Neural progenitor cell (in vitro differentiated cells): ENCODE results near the gene TNIP1. TPM values are rescaled to one million over a fixed set of nuclear protein-coding genes. Genes with fewer than 3 reads are reported as not detected.

Experiments used
- DNase-seq: peaks from one replicate; pipeline ENCODE4 v3.0.0-alpha.2; 2016; ENCODE audit warnings: low spot score
- H2AFZ ChIP-seq: fragments of 200-600 bp; sonication (generic); replicated peaks from 2 replicates; pipeline ENCODE4 v1.6.1; 2016; ENCODE audit warnings: antibody characterized with exemption
- H3F3A ChIP-seq: fragments of 200-600 bp; sonication (generic); 2 replicates; pipeline ENCODE4 v1.6.1; 2016; ENCODE audit warnings: antibody characterized with exemption, low read depth
- H3K27ac ChIP-seq: fragments of 200-600 bp; sonication (generic); 2 replicates; pipeline ENCODE4 v1.5.1; 2016; ENCODE audit warnings: mild to moderate bottlenecking
- H3K27me3 ChIP-seq: fragments of 200-600 bp; sonication (generic); 2 replicates; pipeline ENCODE4 v1.6.1; 2016; ENCODE audit warnings: mild to moderate bottlenecking, moderate library complexity
- H3K36me3 ChIP-seq: fragments of 200-600 bp; sonication (generic); 2 replicates; pipeline ENCODE4 v1.5.1; 2016
- H3K4me1 ChIP-seq: fragments of 200-600 bp; sonication (generic); 2 replicates; pipeline ENCODE4 v1.6.1; 2016; ENCODE audit warnings: mixed run types
- H3K4me2 ChIP-seq: fragments of 200-600 bp; sonication (generic); 2 replicates; pipeline ENCODE4 v1.6.1; 2016
- H3K4me3 ChIP-seq: fragments of 200-600 bp; sonication (generic); 2 replicates; pipeline ENCODE4 v1.5.1; 2016
- H3K79me2 ChIP-seq: fragments of 200-600 bp; sonication (generic); 2 replicates; pipeline ENCODE4 v1.6.1; 2016; ENCODE audit warnings: low read depth
- H3K9ac ChIP-seq: fragments of 200-600 bp; sonication (generic); 2 replicates; pipeline ENCODE4 v1.6.1; 2016
- H3K9me3 ChIP-seq: fragments of 200-600 bp; sonication (generic); 2 replicates; pipeline ENCODE4 v1.5.1; 2016; ENCODE audit warnings: low read depth
- H4K20me1 ChIP-seq: fragments of 200-600 bp; sonication (generic); 2 replicates; pipeline ENCODE4 v1.6.1; 2016; ENCODE audit warnings: low read depth
- H3K27ac Mint-ChIP-seq: 3 replicates; pipeline ENCODE4 v1.8.0; 2021; ENCODE audit warnings: mixed read lengths
- H3K27me3 Mint-ChIP-seq: 2 replicates; pipeline ENCODE4 v1.8.0; 2022; ENCODE audit warnings: low read depth, mild to moderate bottlenecking, inconsistent platforms, moderate library complexity, mixed read lengths; ENCODE audit not compliant: insufficient read depth
- H3K36me3 Mint-ChIP-seq: 3 replicates; pipeline ENCODE4 v1.8.0; 2021; ENCODE audit warnings: mixed read lengths
- H3K4me1 Mint-ChIP-seq: 3 replicates; pipeline ENCODE4 v1.8.0; 2021; ENCODE audit warnings: mixed read lengths
- H3K4me3 Mint-ChIP-seq: 3 replicates; pipeline ENCODE4 v1.8.0; 2021; ENCODE audit warnings: mild to moderate bottlenecking, moderate library complexity, mixed read lengths
- H3K9me3 Mint-ChIP-seq: 3 replicates; pipeline ENCODE4 v1.8.0; 2020; ENCODE audit warnings: mixed read lengths
- CTCF ChIP-seq: fragments of 200-600 bp; sonication (generic); IDR thresholded peaks from 2 replicates; pipeline ENCODE4 v1.5.1; 2017; ENCODE audit warnings: antibody characterized with exemption, mild to moderate bottlenecking
- EZH2 ChIP-seq: fragments of 200-600 bp; sonication (generic); IDR thresholded peaks from 2 replicates; pipeline ENCODE4 v1.6.1; 2017; ENCODE audit warnings: antibody characterized with exemption, mild to moderate bottlenecking, moderate library complexity
- EZH2phosphoT487 ChIP-seq: fragments of 200-600 bp; sonication (generic); IDR thresholded peaks from 2 replicates; pipeline ENCODE4 v1.6.1; 2017; ENCODE audit warnings: antibody characterized with exemption
- total RNA-seq: library from RNA; depleted of rRNA; stranded (reverse); fragments of >200 nt; gene quantifications from 2 replicates; pipeline ENCODE4 v1.2.3, GENCODE V29; 2015; ENCODE audit warnings: low replicate concordance

Gene TNIP1
- total RNA-seq, 1 donor from 2014 or later = 33.5 TPM

- peak overlapping the region; percentile 68 for H3K4me3 Mint-ChIP-seq
- Histone ChIP-seq H3K4me3 (no peak overlapping the region), H3K36me3 (no peaks in the 10 kb centered on the region), H3K27me3 (no peaks in the 10 kb centered on the region), H3K4me2 (no peak overlapping the region), H2AFZ (no peak overlapping the region), H4K20me1 (peaks cover 5% of the 10 kb centered on the region), H3K79me2 (peaks cover 29% of the 10 kb centered on the region), H3K9me3 (no peaks in the 10 kb centered on the region), H3K9ac (no peak overlapping the region), H3F3A (peaks cover 3% of the 10 kb centered on the region), H3K4me1 (peaks cover 10% of the 10 kb centered on the region), H3K27ac (no peak overlapping the region)
- H3K4me1 Mint-ChIP-seq = peaks cover 28% of the 10 kb centered on the region
- peak overlapping the region; percentile 3 for H3K27ac Mint-ChIP-seq
- H3K36me3 Mint-ChIP-seq = peaks cover 8% of the 10 kb centered on the region
- H3K9me3 Mint-ChIP-seq = no peaks in the 10 kb centered on the region
- no peak for TF ChIP-seq CTCF
- TF ChIP-seq EZH2phosphoT487 = no peak
- no peak for TF ChIP-seq EZH2
- peaks cover 4% of the 10 kb centered on the region for H3K27me3 Mint-ChIP-seq
- DNase-seq = no peak
Observed at GRCh38 chr5:151078490-151079262, 2.2 kb downstream of the TNIP1 start.

GRCh38 chr5:151077967-151078366 lies 2.9 kb downstream of the TNIP1 start:
- H3K4me3 ChIP-seq = no peak overlapping the region
- H3K9ac ChIP-seq = no peak overlapping the region
- Mint-ChIP-seq H3K27me3 (peaks cover 4% of the 10 kb centered on the region), H3K4me3 (no peak overlapping the region), H3K4me1 (peaks cover 28% of the 10 kb centered on the region), H3K27ac (no peak overlapping the region), H3K9me3 (no peaks in the 10 kb centered on the region), H3K36me3 (peaks cover 8% of the 10 kb centered on the region)
- no peaks in the 10 kb centered on the region for H3K36me3 ChIP-seq
- H3K27ac ChIP-seq = no peak overlapping the region
- TF ChIP-seq EZH2phosphoT487 (no peak), CTCF (no peak), EZH2 (no peak)
- H3K4me2 ChIP-seq = no peak overlapping the region
- peaks cover 10% of the 10 kb centered on the region for H3K4me1 ChIP-seq
- no peaks in the 10 kb centered on the region for H3K27me3 ChIP-seq
- DNase-seq = no peak
- H3F3A ChIP-seq = peaks cover 3% of the 10 kb centered on the region
- peaks cover 35% of the 10 kb centered on the region for H3K79me2 ChIP-seq
- no peaks in the 10 kb centered on the region for H3K9me3 ChIP-seq
- peaks cover 5% of the 10 kb centered on the region for H4K20me1 ChIP-seq
- no peak overlapping the region for H2AFZ ChIP-seq

DNA sequence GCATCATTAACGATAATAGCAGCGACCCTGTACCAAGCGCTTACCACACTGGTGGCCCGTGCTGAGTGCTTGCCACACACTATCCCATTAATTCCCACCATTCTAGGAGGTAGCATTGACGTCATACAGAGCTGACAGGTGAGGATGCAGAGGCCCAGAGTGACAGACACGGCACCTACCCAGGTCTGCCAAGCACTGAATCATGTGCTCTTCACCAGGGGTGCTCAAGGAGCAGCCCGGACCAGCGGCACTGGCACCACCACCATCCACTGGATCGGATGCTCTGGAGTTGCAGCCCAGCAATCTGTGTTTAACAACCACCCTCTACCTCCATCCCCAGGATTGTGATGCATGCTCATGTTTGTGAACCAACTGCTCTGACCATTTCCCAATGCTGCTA lies 3.4 kb downstream of the TNIP1 start:
- Histone ChIP-seq H3K27ac (no peak overlapping the region), H3K79me2 (peaks cover 35% of the 10 kb centered on the region), H3K9ac (no peak overlapping the region), H3K4me1 (peaks cover 8% of the 10 kb centered on the region), H3K4me2 (no peak overlapping the region), H3F3A (peaks cover 2% of the 10 kb centered on the region), H3K36me3 (no peaks in the 10 kb centered on the region), H4K20me1 (peaks cover 10% of the 10 kb centered on the region), H3K9me3 (no peaks in the 10 kb centered on the region), H3K4me3 (no peak overlapping the region), H3K27me3 (no peaks in the 10 kb centered on the region), H2AFZ (no peak overlapping the region)
- TF ChIP-seq CTCF (no peak), EZH2 (no peak), EZH2phosphoT487 (no peak)
- peaks cover 4% of the 10 kb centered on the region for H3K27me3 Mint-ChIP-seq
- peaks cover 8% of the 10 kb centered on the region for H3K36me3 Mint-ChIP-seq
- H3K4me1 Mint-ChIP-seq = peaks cover 24% of the 10 kb centered on the region
- H3K9me3 Mint-ChIP-seq = no peaks in the 10 kb centered on the region
- H3K27ac Mint-ChIP-seq = no peak overlapping the region
- DNase-seq = no peak
- H3K4me3 Mint-ChIP-seq = no peak overlapping the region
